Mesendoderm (in vitro differentiated cells): ENCODE data around the gene HOTAIR.

Experiments used
- DNase-seq: peaks from one replicate; pipeline ENCODE4 v3.0.0; 2013
- H2AK5ac ChIP-seq: 2 replicates; pipeline ENCODE4 v1.6.1; 2013; ENCODE audit warnings: low read length, inconsistent platforms
- H2BK120ac ChIP-seq: 2 replicates; pipeline ENCODE4 v1.6.1; 2013; ENCODE audit warnings: low read depth, mild to moderate bottlenecking, low read length, moderate library complexity, mixed read lengths
- H2BK15ac ChIP-seq: replicated peaks from 2 replicates; pipeline ENCODE4 v1.6.1; 2013; ENCODE audit warnings: low read depth, mild to moderate bottlenecking, moderate library complexity
- H2BK5ac ChIP-seq: 2 replicates; pipeline ENCODE4 v1.6.1; 2013; ENCODE audit warnings: low read length, inconsistent platforms
- H3K18ac ChIP-seq: 2 replicates; pipeline ENCODE4 v1.6.1; 2013; ENCODE audit warnings: mild to moderate bottlenecking, low read length, mixed read lengths
- H3K23ac ChIP-seq: one replicate; pipeline ENCODE4 v1.6.1; 2013; ENCODE audit warnings: low read length
- H3K27ac ChIP-seq: 2 replicates; pipeline ENCODE4 v1.5.1; 2013; ENCODE audit warnings: low read depth, mild to moderate bottlenecking, inconsistent platforms, low read length, moderate library complexity
- H3K27me3 ChIP-seq: 2 replicates; pipeline ENCODE4 v1.6.1; 2013; ENCODE audit warnings: low read length, control low read depth, mild to moderate bottlenecking, inconsistent platforms; ENCODE audit not compliant: insufficient read depth, poor library complexity
- H3K36me3 ChIP-seq: 2 replicates; pipeline ENCODE4 v1.6.1; 2013; ENCODE audit warnings: low read length, inconsistent platforms; ENCODE audit not compliant: control insufficient read depth, insufficient read depth
- H3K4ac ChIP-seq: one replicate; pipeline ENCODE4 v1.6.1; 2013; ENCODE audit warnings: low read depth, mild to moderate bottlenecking, low read length, moderate library complexity
- H3K4me1 ChIP-seq: 2 replicates; pipeline ENCODE4 v1.6.1; 2013; ENCODE audit warnings: low read depth, low read length, inconsistent platforms; ENCODE audit not compliant: control insufficient read depth
- H3K4me2 ChIP-seq: 2 replicates; pipeline ENCODE4 v1.6.1; 2013; ENCODE audit warnings: low read length
- H3K4me3 ChIP-seq: 2 replicates; pipeline ENCODE4 v1.5.1; 2013; ENCODE audit warnings: mild to moderate bottlenecking, low read length
- H3K56ac ChIP-seq: one replicate; pipeline ENCODE4 v1.6.1; 2013; ENCODE audit warnings: low read length
- H3K79me1 ChIP-seq: 2 replicates; pipeline ENCODE4 v1.6.1; 2013; ENCODE audit warnings: low read length, inconsistent platforms
- H3K79me2 ChIP-seq: 2 replicates; pipeline ENCODE4 v1.6.1; 2013; ENCODE audit warnings: mild to moderate bottlenecking, low read length; ENCODE audit not compliant: control insufficient read depth, insufficient read depth
- H3K9ac ChIP-seq: 2 replicates; pipeline ENCODE4 v1.6.1; 2013; ENCODE audit warnings: low read length, inconsistent platforms
- H4K5ac ChIP-seq: one replicate; pipeline ENCODE4 v1.6.1; 2013; ENCODE audit warnings: low read length
- H4K8ac ChIP-seq: one replicate; pipeline ENCODE4 v1.6.1; 2013; ENCODE audit warnings: low read depth, mild to moderate bottlenecking, control low read depth, low read length, moderate library complexity
- WGBS: extraction: QIAGEN DNeasy Blood & Tissue Kit; methylation state at CpG from one replicate; pipeline ENCODE4 v1.1.7; 2013; ENCODE audit warnings: low lambda C conversion rate, missing lambda C conversion rate; ENCODE audit not compliant: insufficient coverage; ENCODE audit errors: extremely low coverage; 5-methylcytosine and 5-hydroxymethylcytosine counted together

HOTAIR gene

GRCh38 chr12:53968214-53969127, 6.3 kb downstream of the HOTAIR start:
- H2AK5ac ChIP-seq, result no peak overlapping the region
- H3K79me2 ChIP-seq, result no peaks in the 10 kb centered on the region
- H3K4me3 ChIP-seq, result no peak overlapping the region
- no peaks in the 10 kb centered on the region for H3K36me3 ChIP-seq
- no peaks in the 10 kb centered on the region for H3K4me1 ChIP-seq
- no peak overlapping the region for H3K18ac ChIP-seq
- no peak overlapping the region for H4K5ac ChIP-seq
- H3K27me3 ChIP-seq, result peaks cover 99% of the 10 kb centered on the region
- no peak overlapping the region for H3K4ac ChIP-seq
- H3K4me2 ChIP-seq, result no peak overlapping the region
- H3K56ac ChIP-seq, result no peak overlapping the region
- H2BK15ac ChIP-seq, result no peak overlapping the region
- no peaks in the 10 kb centered on the region for H3K79me1 ChIP-seq
- no peak overlapping the region for H2BK5ac ChIP-seq
- no peak overlapping the region for H3K9ac ChIP-seq
- no peak for DNase-seq
- H3K27ac ChIP-seq, result no peak overlapping the region
- no peak overlapping the region for H2BK120ac ChIP-seq
- H4K8ac ChIP-seq, result no peak overlapping the region
- no CpG with 5 or more reads among the region's 24 CpGs for WGBS
- peak overlapping the region; percentile 66 for H3K23ac ChIP-seq

- H3K18ac ChIP-seq, result no peak overlapping the region
- no peak overlapping the region for H2BK120ac ChIP-seq
- H2BK5ac ChIP-seq, result no peak overlapping the region
- H4K5ac ChIP-seq, result no peak overlapping the region
- H3K36me3 ChIP-seq, result no peaks in the 10 kb centered on the region
- H3K4me2 ChIP-seq, result no peak overlapping the region
- no peak overlapping the region for H3K4ac ChIP-seq
- no peak overlapping the region for H2BK15ac ChIP-seq
- H4K8ac ChIP-seq, result no peak overlapping the region
- no peak overlapping the region for H2AK5ac ChIP-seq
- H3K79me1 ChIP-seq, result no peaks in the 10 kb centered on the region
- no peak overlapping the region for H3K27ac ChIP-seq
- DNase-seq, result no peak
- no peak overlapping the region for H3K4me3 ChIP-seq
- H3K79me2 ChIP-seq, result no peaks in the 10 kb centered on the region
- WGBS, result no CpG with 5 or more reads among the region's 5 CpGs
- H3K23ac ChIP-seq, result no peak overlapping the region
- H3K56ac ChIP-seq, result no peak overlapping the region
- peaks cover 99% of the 10 kb centered on the region for H3K27me3 ChIP-seq
- H3K4me1 ChIP-seq, result no peaks in the 10 kb centered on the region
- no peak overlapping the region for H3K9ac ChIP-seq
These were observed 7.3 kb downstream of the HOTAIR start for GRCh38 chr12:53967421-53967925.

- no peak overlapping the region for H4K8ac ChIP-seq
- no peak overlapping the region for H3K23ac ChIP-seq
- no peaks in the 10 kb centered on the region for H3K79me2 ChIP-seq
These were observed 8.2 kb downstream of the HOTAIR start for GRCh38 chr12:53966385-53967133.

DNA sequence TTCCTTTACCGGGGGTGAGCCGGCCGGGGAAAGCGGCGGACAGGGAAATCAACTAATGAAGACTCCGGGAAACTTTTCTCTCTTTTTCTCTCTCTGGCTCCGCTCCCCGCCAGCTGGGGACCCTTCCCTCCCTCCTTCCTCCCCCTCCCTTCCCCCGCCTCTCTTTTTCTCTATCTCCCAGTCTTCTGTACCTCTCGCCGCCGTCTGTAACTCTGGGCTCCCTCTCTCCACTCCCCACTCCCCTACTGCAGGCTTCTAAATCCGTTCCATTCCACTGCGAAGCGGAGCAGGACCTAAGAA, 8.7 kb downstream of the HOTAIR start:
- Histone ChIP-seq H3K4me3 (no peak overlapping the region), H3K4me1 (no peaks in the 10 kb centered on the region), H2AK5ac (no peak overlapping the region), H2BK120ac (no peak overlapping the region), H3K36me3 (no peaks in the 10 kb centered on the region), H3K79me2 (no peaks in the 10 kb centered on the region), H3K9ac (no peak overlapping the region), H4K8ac (no peak overlapping the region), H3K79me1 (no peaks in the 10 kb centered on the region), H3K4me2 (no peak overlapping the region), H2BK5ac (no peak overlapping the region), H3K56ac (no peak overlapping the region), H3K27ac (no peak overlapping the region), H2BK15ac (no peak overlapping the region), H3K27me3 (peaks cover 98% of the 10 kb centered on the region), H4K5ac (no peak overlapping the region), H3K18ac (no peak overlapping the region), H3K4ac (no peak overlapping the region), H3K23ac (no peak overlapping the region)
- no CpG with 5 or more reads among the region's 15 CpGs for WGBS
- peak; percentile 61 for DNase-seq

More at GRCh38 chr12:53966385-53967133, 8.2 kb downstream of the HOTAIR start:
- H3K56ac ChIP-seq, result no peak overlapping the region
- H3K27ac ChIP-seq, result no peak overlapping the region
- H3K36me3 ChIP-seq, result no peaks in the 10 kb centered on the region
- H4K5ac ChIP-seq, result no peak overlapping the region
- no peak overlapping the region for H3K9ac ChIP-seq
- H2BK120ac ChIP-seq, result no peak overlapping the region
- no peak overlapping the region for H2AK5ac ChIP-seq
- DNase-seq, result no peak
- no peak overlapping the region for H2BK15ac ChIP-seq
- peaks cover 98% of the 10 kb centered on the region for H3K27me3 ChIP-seq
- H2BK5ac ChIP-seq, result no peak overlapping the region
- WGBS, result no CpG with 5 or more reads among the region's 36 CpGs
- H3K4ac ChIP-seq, result no peak overlapping the region
- no peak overlapping the region for H3K4me3 ChIP-seq
- peak overlapping the region; percentile 7 for H3K4me2 ChIP-seq
- H3K79me1 ChIP-seq, result no peaks in the 10 kb centered on the region
- no peaks in the 10 kb centered on the region for H3K4me1 ChIP-seq
- H3K18ac ChIP-seq, result no peak overlapping the region

- Histone ChIP-seq H4K8ac (no peak overlapping the region), H2BK120ac (no peak overlapping the region), H3K56ac (no peak overlapping the region), H2AK5ac (no peak overlapping the region), H3K36me3 (no peaks in the 10 kb centered on the region), H3K27me3 (peaks cover 98% of the 10 kb centered on the region), H3K4me2 (no peak overlapping the region), H3K18ac (no peak overlapping the region), H3K4me3 (no peak overlapping the region), H3K79me1 (no peaks in the 10 kb centered on the region), H2BK15ac (no peak overlapping the region), H2BK5ac (no peak overlapping the region), H3K23ac (no peak overlapping the region), H3K79me2 (no peaks in the 10 kb centered on the region), H3K9ac (no peak overlapping the region), H3K4me1 (no peaks in the 10 kb centered on the region), H3K27ac (no peak overlapping the region), H3K4ac (no peak overlapping the region), H4K5ac (no peak overlapping the region)
- peak; percentile 71 for DNase-seq
- no CpG with 5 or more reads among the region's 18 CpGs for WGBS
These were observed 9.3 kb downstream of the HOTAIR start for GRCh38 chr12:53965281-53966084.
